ENCODE results near the gene SEC14L2.
A peak's percentile ranks its signal among the peaks of the same experiment; 100 is the strongest.
"Not testable (repeated sequence)": the region's sequence is repeated elsewhere in the genome, so short reads cannot be mapped to it uniquely, and the experiment has no call there.

Gene SEC14L2

DNA sequence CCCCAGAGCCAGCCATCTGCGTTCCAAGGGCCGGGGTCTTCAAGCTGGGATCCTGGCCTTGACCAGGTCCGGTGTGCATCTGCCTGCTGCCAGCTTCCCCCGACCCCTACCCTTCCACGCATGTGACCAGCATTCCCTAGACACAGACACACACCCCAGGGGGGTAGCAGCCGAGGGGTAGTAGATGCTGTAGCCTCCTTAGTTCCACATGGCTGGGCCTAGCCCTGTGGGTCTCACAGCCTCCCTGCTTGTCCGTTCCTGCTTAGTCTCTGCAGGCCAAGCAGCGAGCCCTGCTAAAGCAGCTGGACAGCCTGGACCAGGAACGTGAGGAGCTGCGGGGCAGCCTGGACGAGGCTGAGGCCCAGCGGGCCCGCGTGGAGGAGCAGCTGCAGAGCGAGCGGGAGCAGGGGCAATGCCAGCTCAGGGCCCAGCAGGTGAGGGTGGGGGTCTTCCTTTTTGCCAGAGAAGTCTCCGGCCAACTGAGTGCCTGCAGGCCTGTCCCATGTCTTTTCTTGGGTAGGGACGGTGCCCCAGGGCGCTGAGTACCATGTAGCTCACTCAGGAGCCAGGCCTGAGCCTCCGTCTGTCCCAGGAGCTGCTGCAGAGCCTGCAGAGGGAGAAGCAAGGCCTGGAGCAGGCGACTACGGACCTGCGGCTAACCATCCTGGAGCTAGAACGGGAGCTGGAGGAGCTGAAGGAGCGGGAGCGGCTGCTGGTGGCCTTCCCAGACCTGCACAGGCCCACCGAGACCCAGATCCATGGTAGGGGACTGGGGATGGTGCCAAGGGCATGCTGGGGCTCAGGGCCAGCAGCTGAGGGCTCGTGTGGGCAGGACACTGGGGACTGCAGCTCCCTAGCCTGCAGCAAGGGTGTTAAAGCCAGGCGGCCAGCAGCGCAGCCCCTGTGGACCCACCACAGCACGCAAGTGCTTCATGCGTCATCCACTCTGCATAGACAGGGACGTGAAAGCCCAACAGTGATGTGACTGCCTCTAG is 23.2 kb upstream of the SEC14L2 start:
- FAIRE-seq (no peak), DNase-seq (ENCODE audit: insufficient read length, low spot score) (no peak)

DNA sequence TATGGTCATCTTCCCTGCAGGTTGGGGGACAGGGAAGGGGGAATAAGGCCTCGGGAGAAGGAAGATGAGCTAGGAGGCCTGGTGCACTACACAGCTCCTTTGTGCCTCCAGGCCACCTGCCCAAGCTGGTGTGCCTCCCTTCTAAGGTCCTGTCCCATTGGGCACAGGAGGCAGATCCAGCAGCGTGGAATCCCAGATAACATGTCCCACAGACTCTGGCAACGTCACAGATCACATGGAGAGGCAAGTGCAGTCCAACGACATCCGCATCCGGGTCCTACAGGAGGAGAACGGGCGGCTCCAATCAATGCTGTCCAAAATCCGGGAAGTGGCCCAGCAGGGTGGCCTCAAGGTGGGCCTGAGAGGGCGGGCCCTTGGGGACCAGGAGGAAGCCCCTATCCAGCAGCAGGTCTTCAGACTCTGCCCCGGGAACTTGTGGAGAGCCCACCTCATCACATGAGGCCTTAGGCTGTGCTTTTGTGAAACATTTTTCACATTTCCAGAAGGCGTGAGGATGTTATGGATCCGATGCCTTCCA is 21.4 kb upstream of the SEC14L2 start:
- DNase-seq (ENCODE audit: insufficient read length, low spot score) (no peak), FAIRE-seq (no peak)

DNA sequence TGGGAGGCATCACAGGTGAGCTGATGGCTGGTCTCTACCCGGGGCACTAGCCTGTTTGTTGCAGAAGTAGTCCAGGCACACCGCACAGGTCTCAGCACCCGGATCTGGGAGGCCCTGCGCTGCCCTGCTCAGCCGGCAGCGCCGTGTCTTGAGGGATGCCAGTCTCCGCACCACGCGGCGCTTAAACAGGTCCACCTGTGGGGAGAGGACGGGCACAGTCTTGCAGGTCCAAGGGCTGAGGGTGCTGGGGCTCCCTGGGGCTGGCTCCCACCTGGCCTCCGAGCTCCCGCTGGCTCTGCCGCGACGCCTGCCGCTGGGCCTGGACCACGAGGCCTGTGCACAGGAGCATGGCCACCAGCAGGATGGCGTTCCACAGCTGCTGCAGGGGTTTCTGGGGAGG is 16.8 kb upstream of the SEC14L2 start:
- DNase-seq (ENCODE audit: insufficient read length, low spot score) (no peak), FAIRE-seq (no peak)

DNA sequence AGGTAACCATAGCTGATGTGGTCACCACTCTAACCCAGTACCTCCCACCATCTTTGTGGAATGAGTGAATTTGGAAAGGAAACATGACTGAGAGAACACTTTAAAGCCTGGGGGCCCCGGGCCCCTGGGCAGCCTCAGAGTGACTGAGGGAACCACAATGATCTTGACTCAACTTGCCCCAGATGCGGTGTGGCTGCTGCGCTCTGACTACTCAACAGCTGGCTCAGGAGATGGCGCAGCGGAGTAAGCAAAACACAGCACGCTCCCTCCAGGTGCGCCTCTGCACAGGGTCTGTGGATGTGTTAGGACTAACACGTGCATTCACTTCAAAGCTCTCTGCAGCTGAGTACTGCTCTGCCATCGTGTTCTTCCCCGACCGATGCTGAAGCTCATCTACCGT is 15.6 kb upstream of the SEC14L2 start:
- FAIRE-seq (no peak), DNase-seq (ENCODE audit: insufficient read length, low spot score) (no peak)

DNA sequence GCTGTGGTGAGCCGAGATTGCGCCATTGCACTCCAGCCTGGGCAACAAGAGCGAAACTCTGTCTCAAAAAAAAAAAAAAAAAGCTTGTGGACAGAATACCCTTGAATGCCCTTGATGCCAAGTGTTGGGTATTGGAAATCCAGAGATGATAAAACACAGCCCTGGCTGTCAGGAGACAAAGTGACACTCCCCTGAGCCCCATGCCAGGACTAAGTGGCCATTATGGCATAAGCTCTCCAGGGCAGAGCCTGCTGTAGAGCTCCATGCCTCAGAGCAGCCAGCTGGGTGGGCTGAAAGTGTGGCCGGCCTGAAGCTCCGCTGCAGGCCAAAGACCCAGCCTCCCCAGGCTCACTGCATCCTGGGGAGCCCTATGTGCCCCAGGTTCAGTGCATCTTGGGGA is 14.5 kb upstream of the SEC14L2 start:
- FAIRE-seq, result no peak
- no peak for DNase-seq (ENCODE audit: insufficient read length, low spot score)

DNA sequence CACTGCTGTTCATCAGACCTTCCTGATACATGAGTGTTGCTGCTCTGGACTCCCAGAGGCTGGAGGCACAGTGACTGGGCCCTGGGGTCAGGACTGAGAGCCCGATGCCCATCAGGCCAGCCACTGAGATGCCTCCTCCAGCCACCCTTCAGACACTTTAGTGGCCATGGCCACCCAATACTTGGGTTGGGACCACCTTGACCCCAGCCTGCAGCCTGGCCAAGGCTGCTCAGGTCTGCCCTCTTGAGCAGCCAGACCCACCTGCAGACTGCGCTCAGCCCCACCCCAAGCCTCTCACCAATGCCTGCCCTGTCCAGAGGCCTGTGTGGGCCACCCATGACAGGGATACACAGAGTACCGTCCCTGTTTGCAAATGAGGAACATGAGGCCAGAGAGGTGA is 13.8 kb upstream of the SEC14L2 start:
- FAIRE-seq (no peak), DNase-seq (ENCODE audit: insufficient read length, low spot score) (no peak)

DNA sequence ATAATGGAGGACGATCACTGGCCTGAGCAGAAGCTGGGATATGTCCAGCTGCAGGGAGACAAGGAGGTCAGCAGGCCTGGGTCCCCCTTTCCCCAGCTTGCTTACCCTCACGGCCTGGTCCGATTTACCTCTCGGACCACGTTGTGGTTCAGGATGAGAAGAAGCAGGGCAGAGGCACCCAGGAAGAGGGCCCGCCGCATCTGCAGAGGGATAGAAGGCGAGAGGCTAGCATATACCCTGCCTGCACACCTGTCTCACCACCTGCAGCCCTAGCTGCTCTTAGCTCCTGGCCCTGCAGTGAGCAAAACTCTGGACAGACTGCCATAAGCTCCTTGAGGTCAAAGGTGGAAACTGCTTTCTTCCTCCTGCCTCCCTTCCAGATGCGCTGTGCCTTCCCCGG is 10.9 kb upstream of the SEC14L2 start:
- DNase-seq (ENCODE audit: insufficient read length, low spot score) (no peak), FAIRE-seq (no peak)

DNA sequence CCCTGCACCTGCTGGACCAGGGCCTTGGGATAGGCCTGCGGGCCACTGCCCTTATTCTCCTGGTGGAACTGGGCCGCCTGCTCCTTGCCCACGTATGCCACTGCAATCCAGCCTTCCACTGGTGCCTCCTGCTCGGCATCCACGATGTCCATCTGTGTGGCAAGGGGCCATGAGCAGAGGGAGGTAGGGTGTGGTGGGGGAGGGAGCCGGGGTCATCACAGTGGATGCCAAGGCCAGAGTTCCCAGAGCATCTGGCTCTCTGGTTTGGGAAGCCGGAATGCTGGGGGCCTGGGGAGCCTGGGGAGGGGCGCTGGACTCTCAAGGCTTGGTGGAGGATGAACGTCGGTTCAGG is 10.2 kb upstream of the SEC14L2 start:
- DNase-seq (ENCODE audit: insufficient read length, low spot score) (no peak), FAIRE-seq (no peak)

DNA sequence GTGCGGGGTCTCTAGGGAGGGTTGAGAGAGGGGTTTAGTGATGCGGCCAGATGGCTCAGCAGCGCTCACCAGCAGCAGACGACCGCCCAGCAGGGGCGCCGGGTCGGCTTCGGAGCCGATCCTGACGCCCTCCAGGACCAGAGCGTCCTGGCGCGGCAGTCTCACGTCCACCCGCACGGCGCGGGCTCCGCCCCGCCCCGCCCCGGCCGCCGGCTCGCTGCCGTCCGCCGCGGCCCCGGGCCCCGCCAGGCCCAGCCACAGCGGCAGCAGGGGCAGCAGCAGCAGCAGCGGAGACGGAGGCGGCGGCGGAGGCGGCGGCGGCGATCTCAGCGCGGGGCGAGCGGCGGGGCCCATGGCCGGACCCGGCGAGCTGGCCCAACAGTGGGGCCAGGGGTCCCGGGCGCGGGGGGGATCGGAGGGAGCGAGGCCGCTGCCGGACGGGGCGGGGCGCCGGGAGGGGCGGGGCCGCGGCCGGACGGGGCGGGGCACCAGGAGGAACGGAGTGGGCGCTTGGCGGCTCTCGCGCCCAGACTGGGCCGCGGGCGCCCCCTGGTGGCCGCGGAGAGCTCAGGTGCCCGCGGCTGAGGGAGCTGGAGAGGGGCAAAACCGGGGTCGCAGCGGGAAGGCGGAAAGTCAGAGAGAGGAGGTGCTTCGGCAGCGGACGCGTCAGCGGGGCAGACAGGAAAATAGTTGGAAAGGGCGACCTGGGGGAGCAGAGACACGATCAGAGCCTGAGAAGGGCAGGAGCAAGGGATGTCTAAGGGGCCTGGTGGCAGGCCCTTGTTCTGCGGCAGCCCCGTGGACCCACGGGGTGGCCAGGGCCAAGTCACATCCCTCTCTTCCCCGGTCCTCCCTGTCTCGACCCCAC is 9.6 kb upstream of the SEC14L2 start, which contains the start of gene RNF215:
RNF215 (minus strand) TSS at position 452 of the 868 bp plus-strand sequence; CDS start at position 354, 98 bp downstream.
- DNase-seq (ENCODE audit: insufficient read length, low spot score) (peak; percentile 72), FAIRE-seq (peak; percentile 55)

DNA sequence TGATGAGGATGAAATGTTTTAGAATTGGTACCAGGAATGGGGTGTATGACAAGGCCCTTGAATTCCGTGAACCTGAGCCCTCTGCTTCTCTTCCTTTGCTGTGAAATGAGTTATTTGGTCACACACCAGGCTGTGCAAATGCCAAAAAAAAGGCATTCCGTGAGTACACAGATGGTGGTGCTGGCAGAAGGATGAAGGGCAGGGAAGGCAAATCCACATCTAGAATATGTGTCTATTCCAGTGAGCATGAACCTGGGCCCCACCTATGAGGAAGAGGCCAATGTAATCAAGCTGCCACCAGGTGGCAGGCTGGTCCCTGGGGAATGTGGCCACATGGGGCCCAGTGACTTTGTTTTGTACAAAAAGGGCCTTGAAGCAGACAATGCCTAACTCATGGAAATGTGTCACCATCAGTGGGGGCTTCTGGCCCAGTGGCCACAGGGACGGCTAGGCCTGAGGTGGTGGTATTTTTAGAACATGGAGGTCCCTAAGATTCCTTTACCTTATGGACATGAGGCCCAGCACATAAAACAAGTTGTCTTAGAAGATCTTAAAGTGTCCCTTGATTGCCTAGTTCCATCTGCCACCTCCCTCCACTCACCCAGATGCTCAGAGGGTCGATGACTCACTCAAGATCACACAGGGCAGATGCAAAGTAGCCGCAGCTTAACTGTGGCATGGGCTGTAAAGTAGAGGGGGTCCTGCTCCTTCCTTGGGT is 5.7 kb upstream of the SEC14L2 start:
- FAIRE-seq (no peak), DNase-seq (ENCODE audit: insufficient read length, low spot score) (no peak)

DNA sequence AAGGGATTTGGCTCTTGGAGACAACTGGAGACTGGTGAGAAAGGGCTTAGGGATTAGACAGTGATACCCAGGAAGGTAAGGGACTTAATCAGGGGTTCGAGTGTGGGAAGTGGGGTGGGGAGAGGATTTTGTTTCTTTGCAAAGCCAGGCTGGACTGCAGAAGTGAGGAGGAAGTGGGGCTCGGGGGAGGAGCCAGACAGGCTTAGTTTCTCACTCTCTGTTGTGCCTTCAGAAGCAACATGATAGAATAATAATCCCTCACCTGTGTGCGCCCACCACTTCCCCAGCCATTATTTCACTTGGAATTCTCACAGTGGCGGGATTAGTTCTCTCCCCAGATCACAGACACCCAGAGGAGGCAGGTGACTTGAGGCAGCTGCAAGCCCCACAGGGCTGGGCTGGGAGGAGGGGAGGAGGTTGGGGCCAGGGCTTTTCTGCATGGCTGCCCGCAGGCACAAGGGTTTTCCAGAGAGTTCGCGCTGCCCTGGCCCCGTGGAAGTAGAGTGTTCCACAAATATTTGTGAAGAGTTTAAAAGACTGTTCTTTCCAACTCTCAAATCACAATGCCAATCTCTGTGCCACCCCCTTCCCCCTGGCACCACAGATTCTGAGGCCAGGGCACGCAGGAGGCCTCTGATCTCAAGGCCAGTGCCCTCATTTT is 4.0 kb upstream of the SEC14L2 start:
- FAIRE-seq, result no peak

DNA sequence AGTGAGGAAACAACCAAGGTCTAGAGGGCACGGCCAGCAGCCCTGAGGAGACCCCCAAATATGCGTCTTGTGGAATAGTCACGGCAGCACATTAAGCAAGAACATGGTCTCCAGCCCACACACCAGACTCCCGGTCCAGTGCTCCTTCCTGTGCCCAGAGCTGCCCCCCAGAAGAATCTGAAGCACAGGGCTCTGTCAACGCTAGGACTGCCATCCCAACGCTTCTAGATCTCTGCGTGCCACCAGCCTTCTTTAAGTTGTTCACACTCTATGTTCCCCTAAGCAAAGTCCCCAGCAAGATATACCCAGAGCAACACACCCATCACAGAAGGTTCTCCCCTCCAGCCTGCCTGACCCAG is 3.5 kb upstream of the SEC14L2 start:
- no peak for FAIRE-seq
- DNase-seq (ENCODE audit: insufficient read length, low spot score), result no peak

More for the DNA sequence above, 4.0 kb upstream of the SEC14L2 start:
- no peak for DNase-seq (ENCODE audit: insufficient read length, low spot score)

DNA sequence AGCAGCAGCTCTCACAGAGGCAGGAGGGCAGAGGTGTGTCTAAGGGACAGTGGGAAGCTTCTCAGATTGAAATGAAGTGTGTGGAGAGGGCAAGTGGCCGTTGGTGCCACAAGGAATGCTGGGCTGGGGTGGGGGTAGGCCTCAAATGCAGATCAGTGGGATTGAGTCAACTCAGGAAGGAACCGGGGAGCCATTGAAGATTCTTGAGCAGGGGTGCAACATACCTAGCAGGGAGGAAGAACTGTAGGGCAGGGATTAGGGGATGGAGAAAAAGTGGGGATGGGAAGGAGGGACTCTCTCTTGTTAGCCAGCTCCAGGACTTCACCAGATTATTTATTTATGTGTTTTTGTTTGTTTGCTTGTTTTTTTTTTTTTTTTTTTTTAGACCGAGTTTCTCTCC is 2.9 kb upstream of the SEC14L2 start:
- no peak for FAIRE-seq
- no peak for DNase-seq (ENCODE audit: insufficient read length, low spot score)

DNA sequence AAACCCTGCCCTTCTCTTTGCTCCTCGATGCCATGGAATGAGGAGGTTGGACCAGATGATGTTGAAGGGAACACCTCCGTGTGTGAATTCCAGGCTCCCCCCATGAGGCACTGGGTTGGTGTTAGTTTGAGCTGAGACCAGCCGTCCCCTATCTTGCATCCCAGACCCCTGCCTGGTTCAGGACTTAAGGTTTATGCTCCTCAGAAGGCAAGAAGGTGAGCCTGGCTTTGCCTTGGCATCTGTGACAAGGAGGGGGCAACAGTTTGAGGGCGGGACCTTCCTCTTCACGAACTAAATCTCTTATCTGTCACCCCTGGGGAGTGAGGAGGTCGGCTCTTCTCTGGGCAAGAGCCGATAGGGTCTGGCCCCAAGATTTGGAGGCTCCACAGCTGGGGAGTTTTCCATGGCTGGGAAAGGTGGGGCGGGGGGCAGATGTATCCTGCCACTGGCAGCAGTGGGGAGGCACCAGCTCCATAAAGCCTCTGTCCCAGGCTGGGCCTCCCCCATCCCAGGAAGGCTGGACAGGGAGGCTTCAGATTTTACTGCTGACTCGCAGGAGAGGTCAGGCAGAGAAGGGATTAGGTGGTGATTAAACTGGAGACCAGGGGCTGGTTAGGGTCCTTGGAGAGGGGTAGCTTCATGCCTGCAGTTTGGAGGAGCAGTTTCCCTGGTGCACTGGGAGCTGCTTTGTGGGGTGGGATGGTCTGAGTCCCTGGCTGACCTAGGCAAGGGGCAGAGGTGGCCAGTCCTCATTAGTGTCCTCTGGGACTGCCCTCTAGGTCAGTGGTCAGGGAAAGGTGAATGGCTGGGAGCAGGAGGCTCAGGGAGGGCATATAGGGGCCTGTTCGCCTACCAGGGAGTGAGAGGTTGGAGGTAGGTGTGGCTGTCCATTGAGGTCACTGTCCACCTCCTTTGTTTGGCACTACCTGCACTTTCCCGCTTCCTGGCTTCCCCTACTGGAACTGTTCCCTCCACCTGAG is 1.1 kb downstream of the SEC14L2 start:
- DNase-seq (ENCODE audit: insufficient read length, low spot score), result no peak
- no peak for FAIRE-seq

DNA sequence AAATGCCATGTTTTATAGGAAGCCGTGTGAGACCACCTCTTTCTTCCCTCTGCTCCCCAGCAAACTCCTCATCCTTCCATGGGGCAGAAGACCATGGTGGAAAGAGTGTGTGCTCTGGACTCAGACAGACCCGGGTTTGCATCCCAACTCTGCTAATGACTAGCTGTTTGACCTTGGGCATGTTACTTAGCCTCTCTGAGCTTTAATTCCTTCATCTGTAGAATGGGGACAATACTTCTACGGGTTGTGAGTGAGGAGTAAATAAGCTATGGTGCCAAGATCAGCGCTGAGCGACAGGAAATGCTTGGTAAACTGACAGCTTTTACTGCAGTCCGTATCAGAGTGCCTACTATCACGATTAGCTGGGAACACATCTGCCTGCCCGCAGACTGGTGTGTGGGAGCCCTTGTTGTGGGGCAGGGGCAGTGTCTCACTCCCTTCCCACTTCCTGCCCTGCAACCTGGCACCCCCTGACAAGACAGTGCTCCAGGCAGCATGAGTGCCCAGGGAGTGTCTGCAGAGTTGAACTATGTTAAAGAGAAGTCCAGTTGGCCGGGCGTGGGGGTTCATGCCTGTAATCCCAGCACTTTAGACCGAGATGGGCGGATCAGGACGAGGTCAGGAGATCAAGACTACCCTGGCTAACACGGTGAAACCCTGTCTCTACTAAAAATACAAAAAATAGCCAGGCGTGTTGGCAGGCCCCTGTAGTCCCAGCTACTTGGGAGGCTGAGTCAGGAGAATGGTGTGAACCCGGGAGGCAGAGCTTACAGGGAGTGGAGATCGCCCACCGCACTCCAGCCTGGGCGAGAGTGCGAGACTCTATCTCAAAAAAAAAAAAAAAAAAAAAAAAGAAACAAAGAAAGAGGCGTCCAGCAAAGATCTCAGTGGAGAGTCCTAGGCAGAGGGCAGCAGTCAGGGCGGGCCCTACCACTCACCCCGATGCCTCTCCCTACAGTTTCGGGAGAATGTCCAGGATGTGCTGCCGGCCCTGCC is 2.2 kb downstream of the SEC14L2 start:
- FAIRE-seq, result no peak

DNA sequence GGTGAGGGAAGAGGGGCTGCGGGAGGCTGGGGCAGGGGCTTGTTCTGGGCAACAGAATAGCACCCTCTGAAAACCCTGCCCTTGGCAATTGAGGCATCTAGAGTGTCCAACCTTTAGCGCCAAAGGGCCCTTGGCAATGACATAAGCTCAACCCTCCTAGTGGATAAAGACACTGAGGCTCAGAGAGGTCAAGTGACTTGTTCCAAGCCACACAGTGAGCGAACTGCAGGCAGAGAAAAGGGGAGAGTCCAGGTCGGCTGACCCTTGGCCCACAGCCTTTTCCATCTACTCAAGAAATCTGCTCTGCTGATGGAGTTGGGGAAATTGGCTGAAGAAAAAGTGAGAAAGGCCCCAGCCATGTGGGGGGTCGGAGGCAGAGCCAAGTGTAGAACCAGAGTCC is 2.9 kb downstream of the SEC14L2 start:
- FAIRE-seq, result no peak
- DNase-seq (ENCODE audit: insufficient read length, low spot score), result no peak

More for the DNA sequence above, 2.2 kb downstream of the SEC14L2 start:
- no peak for DNase-seq (ENCODE audit: insufficient read length, low spot score)

DNA sequence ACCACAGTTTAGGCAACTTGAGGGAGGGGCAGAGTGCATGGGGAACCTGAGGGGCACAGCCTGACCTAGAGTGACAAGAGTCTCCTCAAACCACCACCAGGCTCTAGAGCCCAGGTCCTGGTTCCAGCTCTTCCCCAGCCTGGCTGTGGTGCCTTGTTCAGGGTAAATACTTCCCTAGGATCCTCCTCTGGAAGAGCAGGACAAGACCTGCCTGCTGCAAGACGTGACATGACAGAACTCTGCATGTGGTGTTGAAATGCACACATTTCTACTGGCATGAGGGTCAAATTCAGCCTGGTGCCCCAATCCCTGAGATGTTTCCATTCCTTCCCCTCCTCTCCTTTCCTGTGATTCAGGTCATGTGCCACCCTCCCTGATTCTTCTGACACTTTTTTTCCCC is 3.3 kb downstream of the SEC14L2 start:
- FAIRE-seq, result no peak
- no peak for DNase-seq (ENCODE audit: insufficient read length, low spot score)

DNA sequence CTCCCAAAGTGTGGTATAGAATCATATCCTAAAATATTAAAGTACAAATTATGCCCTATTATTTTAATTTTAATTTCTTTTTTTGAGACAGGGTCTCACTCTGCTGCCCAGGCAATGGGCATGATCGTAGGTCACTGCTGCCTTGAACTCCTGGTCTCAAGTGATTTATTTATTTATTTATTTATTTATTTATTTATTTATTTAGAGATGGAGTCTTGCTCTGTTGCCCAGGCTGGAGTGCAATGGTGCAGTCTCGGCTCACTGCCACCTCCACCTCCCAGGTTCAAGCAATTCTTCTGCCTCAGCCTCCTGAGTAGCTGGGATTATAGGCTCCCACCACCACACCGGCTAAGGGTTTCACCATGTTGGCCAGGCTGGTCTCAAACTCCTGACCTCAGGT is 4.2 kb downstream of the SEC14L2 start:
- not testable (repeated sequence) for FAIRE-seq

More for the DNA sequence above, 4.2 kb downstream of the SEC14L2 start:
- DNase-seq (ENCODE audit: insufficient read length, low spot score), result not testable (repeated sequence)
